H4 (cell line): ENCODE measurements around the gene LEFTY1. TPM values are rescaled to one million over a fixed set of nuclear protein-coding genes. Genes with fewer than 3 reads are reported as not detected.
"Not testable (repeated sequence)": the region's sequence is repeated elsewhere in the genome, so short reads cannot be mapped to it uniquely, and the experiment has no call there.

Experiments
- DNase-seq: peaks from one replicate; pipeline ENCODE4 v3.0.0-alpha.2; 2015; ENCODE audit warnings: low spot score
- total RNA-seq: library from RNA; depleted of rRNA; stranded (reverse); fragments of >200 nt; shearing (Covaris generic); gene quantifications from 2 replicates; pipeline ENCODE4 v1.2.3, GENCODE V29; 2014

LEFTY1 gene
- total RNA-seq, 1 experiment from 2014 or later, result 0.50 TPM

GRCh38 chr1:225887554-225888288 lies 1.2 kb downstream of the LEFTY1 start:
- not testable (repeated sequence) for DNase-seq

GRCh38 chr1:225887030-225887314 lies 2.0 kb downstream of the LEFTY1 start:
- no peak for DNase-seq

GRCh38 chr1:225886159-225887029 lies 2.6 kb downstream of the LEFTY1 start:
- no peak for DNase-seq

GRCh38 chr1:225885336-225885735 lies 3.6 kb downstream of the LEFTY1 start:
- no peak for DNase-seq

GRCh38 chr1:225883616-225884265 lies 5.2 kb downstream of the LEFTY1 start:
- DNase-seq, result no peak

GRCh38 chr1:225882694-225883615 lies 6.0 kb downstream of the LEFTY1 start:
- DNase-seq, result no peak

- DNase-seq, result peak; percentile 75
Observed at GRCh38 chr1:225881959-225882693, 6.8 kb downstream of the LEFTY1 start, which contains the start of gene TMEM63A. Gene TMEM63A (minus strand): TSS chr1:225882380. CDS start chr1:225877580, 4,800 bp downstream.

- peak; percentile 55 for DNase-seq
Observed at GRCh38 chr1:225881081-225881958, 7.6 kb downstream of the LEFTY1 start.

GRCh38 chr1:225880636-225881035 lies 8.3 kb downstream of the LEFTY1 start:
- no peak for DNase-seq

- DNase-seq, result no peak
Observed at GRCh38 chr1:225880222-225880588, 8.7 kb downstream of the LEFTY1 start.

GRCh38 chr1:225879521-225880221 lies 9.3 kb downstream of the LEFTY1 start:
- no peak for DNase-seq

GRCh38 chr1:225878282-225878681 lies 10.7 kb downstream of the LEFTY1 start:
- DNase-seq, result no peak

GRCh38 chr1:225877580-225877979 lies 11.4 kb downstream of the LEFTY1 start:
- no peak for DNase-seq

GRCh38 chr1:225876900-225877510 lies 11.9 kb downstream of the LEFTY1 start:
- DNase-seq, result no peak

GRCh38 chr1:225875044-225875815 lies 13.7 kb downstream of the LEFTY1 start:
- DNase-seq, result no peak

- DNase-seq, result no peak
Observed at GRCh38 chr1:225874431-225874830, 14.5 kb downstream of the LEFTY1 start.

- DNase-seq, result no peak
Observed at GRCh38 chr1:225873281-225873850, 15.6 kb downstream of the LEFTY1 start.

- DNase-seq, result no peak
Observed at GRCh38 chr1:225872075-225872430, 16.9 kb downstream of the LEFTY1 start.
